ENCODE measurements around the gene KCNG4. TPM values are rescaled to one million over a fixed set of nuclear protein-coding genes. Genes with fewer than 3 reads are reported as not detected.
A peak's percentile ranks its signal among the peaks of the same experiment; 100 is the strongest.

Gene KCNG4
- total and polyA plus RNA-seq, 4 donors: not detected

DNA sequence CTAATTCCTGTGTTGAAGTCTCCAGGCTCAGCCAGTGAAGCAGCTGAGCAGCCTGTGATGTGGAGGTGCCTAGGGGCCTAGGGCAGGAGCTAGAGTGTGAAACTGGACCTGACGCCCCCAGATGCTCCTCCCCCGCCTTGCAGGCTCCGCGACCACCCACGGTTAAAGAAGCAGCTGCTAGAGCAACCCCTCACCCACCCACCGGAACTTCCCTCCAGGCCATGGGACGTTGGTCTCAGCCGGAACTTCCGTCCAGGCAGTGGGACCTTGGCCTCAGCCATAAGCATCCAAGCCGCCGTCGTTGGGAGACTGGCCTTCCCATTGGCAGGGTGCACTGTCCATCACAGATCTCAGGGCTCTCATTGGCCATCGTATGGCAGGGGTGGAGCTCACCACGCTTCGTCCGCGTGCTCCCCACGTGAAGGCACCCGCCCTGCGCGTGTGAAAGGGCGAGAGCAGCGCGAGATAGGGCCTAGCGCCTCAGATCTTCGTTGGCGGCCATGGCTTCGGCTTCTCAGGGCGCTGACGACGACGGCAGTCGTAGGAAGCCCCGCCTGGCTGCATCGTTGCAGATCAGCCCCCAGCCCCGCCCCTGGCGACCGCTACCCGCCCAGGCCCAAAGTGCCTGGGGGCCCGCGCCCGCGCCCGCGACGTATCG, 49.0 kb downstream of the KCNG4 start, which contains the start of gene ADAD2:
Gene ADAD2, plus strand, starts transcription at position 427 of the 658 bp plus-strand sequence. Its CDS starts 74 bp downstream, at position 501.
- Histone ChIP-seq H3K4me3 (ENCODE audit: low read depth in 1 of 3, low read length in 3 of 3) (no peak within 1 kb of the TSS), H3K9ac (ENCODE audit: low read depth in 1 of 2, low read length in 2 of 2) (no peak within 1 kb of the TSS), H3K27ac (ENCODE audit: low read depth in 1 of 2, low read length in 2 of 2) (no peak within 1 kb of the TSS), H3K9me3 (ENCODE audit: control insufficient read depth in 4 of 4, low read length in 3 of 4) (no peaks in the 10 kb centered on the region), H3K36me3 (ENCODE audit: control insufficient read depth in 4 of 4, insufficient read depth in 3 of 4, low read depth in 1 of 4, low read length in 3 of 4) (no peaks in the 10 kb centered on the region), H3K4me1 (ENCODE audit: control insufficient read depth in 4 of 4, insufficient read depth in 4 of 4, low read length in 3 of 4) (peaks cover 0 to 5% (median 4%) of the 10 kb centered on the region in 4 donors), H3K27me3 (ENCODE audit: control insufficient read depth in 4 of 4, insufficient read depth in 4 of 4, low read length in 3 of 4) (no peaks in the 10 kb centered on the region)
- TF ChIP-seq FOXA2 (IDR thresholded peaks at IDR 0.05) (no peak), JUND (IDR thresholded peaks at IDR 0.05) (no peak), TAF1 (conservative IDR thresholded peaks at IDR 0.05) (no peak), EGR1 (IDR thresholded peaks at IDR 0.05; ENCODE audit: low read depth in 2 of 2) (no peak), NR2F2 (IDR thresholded peaks at IDR 0.05) (no peak), SP1 (IDR thresholded peaks at IDR 0.05) (no peak), GABPA (IDR thresholded peaks at IDR 0.05 in 1 of 2, conservative IDR thresholded peaks at IDR 0.05 in 1 of 2) (no peak)
- TF ChIP-seq, protein P1, sequence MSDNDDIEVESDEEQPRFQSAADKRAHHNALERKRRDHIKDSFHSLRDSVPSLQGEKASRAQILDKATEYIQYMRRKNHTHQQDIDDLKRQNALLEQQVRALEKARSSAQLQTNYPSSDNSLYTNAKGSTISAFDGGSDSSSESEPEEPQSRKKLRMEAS (IDR thresholded peaks at IDR 0.05): no peak
- TF ChIP-seq, protein P2, sequence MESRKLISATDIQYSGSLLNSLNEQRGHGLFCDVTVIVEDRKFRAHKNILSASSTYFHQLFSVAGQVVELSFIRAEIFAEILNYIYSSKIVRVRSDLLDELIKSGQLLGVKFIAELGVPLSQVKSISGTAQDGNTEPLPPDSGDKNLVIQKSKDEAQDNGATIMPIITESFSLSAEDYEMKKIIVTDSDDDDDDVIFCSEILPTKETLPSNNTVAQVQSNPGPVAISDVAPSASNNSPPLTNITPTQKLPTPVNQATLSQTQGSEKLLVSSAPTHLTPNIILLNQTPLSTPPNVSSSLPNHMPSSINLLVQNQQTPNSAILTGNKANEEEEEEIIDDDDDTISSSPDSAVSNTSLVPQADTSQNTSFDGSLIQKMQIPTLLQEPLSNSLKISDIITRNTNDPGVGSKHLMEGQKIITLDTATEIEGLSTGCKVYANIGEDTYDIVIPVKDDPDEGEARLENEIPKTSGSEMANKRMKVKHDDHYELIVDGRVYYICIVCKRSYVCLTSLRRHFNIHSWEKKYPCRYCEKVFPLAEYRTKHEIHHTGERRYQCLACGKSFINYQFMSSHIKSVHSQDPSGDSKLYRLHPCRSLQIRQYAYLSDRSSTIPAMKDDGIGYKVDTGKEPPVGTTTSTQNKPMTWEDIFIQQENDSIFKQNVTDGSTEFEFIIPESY (IDR thresholded peaks at IDR 0.05): no peak
- TF ChIP-seq, protein P3, sequence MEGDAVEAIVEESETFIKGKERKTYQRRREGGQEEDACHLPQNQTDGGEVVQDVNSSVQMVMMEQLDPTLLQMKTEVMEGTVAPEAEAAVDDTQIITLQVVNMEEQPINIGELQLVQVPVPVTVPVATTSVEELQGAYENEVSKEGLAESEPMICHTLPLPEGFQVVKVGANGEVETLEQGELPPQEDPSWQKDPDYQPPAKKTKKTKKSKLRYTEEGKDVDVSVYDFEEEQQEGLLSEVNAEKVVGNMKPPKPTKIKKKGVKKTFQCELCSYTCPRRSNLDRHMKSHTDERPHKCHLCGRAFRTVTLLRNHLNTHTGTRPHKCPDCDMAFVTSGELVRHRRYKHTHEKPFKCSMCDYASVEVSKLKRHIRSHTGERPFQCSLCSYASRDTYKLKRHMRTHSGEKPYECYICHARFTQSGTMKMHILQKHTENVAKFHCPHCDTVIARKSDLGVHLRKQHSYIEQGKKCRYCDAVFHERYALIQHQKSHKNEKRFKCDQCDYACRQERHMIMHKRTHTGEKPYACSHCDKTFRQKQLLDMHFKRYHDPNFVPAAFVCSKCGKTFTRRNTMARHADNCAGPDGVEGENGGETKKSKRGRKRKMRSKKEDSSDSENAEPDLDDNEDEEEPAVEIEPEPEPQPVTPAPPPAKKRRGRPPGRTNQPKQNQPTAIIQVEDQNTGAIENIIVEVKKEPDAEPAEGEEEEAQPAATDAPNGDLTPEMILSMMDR (IDR thresholded peaks at IDR 0.05; ENCODE audit: low read depth, low read length, missing input control): no peak
- WGBS: 91% methylated on average over 47 of the region's 47 CpGs
- no peak for DNase-seq (ENCODE audit: low spot score)

DNA sequence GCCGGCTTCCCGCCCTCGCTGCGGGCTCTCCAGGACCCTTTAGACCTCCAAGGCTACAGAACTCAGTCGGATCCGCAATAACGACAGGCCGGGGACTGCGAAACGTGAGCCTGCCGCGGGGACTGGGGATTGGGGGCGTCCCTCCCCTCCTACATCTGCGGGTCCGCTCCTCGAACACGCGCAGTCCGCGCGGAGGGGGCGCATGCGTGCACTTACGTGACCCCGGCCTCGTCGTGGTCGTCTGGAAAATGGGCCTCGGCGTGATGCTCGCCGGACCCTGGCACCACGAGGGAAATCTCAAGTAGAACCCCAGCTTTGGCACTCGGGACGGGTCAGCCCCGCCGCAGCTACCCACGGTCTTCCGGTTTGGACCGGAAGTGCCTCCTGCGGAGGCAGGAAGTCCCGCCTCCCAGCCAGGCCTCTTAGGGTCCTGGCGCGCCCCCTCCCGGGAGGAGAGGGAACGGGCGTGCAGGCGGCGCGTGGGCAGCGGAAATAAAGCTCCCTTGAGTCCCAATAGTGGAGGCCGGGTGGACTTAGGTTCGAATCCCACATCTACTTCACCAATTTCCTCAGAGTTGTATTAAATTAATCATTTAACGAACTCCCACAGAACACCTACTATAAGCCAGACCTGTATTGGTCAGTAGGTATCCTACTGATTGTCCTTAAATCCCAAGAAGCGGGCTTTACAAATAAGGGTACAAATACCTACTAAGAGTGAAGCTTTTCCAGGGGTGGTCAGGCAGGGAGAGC, 53.0 kb downstream of the KCNG4 start, which contains the start of gene TAF1C:
Gene TAF1C, minus strand, starts transcription at position 373 of the 753 bp plus-strand sequence. CDS start 2,069 bp downstream, outside the sequence.
- Histone ChIP-seq H3K9ac (ENCODE audit: low read depth in 1 of 2, low read length in 2 of 2) (peak within 1 kb of the TSS; percentile 71 to 79), H3K9me3 (ENCODE audit: control insufficient read depth in 4 of 4, low read length in 3 of 4) (no peaks in the 10 kb centered on the region), H3K36me3 (ENCODE audit: control insufficient read depth in 4 of 4, insufficient read depth in 3 of 4, low read depth in 1 of 4, low read length in 3 of 4) (peaks cover 3 to 19% (median 11%) of the 10 kb centered on the region in 4 donors), H3K27me3 (ENCODE audit: control insufficient read depth in 4 of 4, insufficient read depth in 4 of 4, low read length in 3 of 4) (no peaks in the 10 kb centered on the region), H3K4me3 (ENCODE audit: low read depth in 1 of 3, low read length in 3 of 3) (peak within 1 kb of the TSS; percentile 72 to 94 (median 91)), H3K4me1 (ENCODE audit: control insufficient read depth in 4 of 4, insufficient read depth in 4 of 4, low read length in 3 of 4) (peaks cover 0 to 17% (median 6%) of the 10 kb centered on the region in 4 donors), H3K27ac (ENCODE audit: low read depth in 1 of 2, low read length in 2 of 2) (peak within 1 kb of the TSS in 1 of 2 donors; percentile 2)
- DNase-seq (ENCODE audit: low spot score): peak; percentile 95
- WGBS: 2% methylated on average over 55 of the region's 55 CpGs
- TF ChIP-seq JUND (IDR thresholded peaks at IDR 0.05) (no peak), SP1 (IDR thresholded peaks at IDR 0.05) (peak; percentile 34), EGR1 (IDR thresholded peaks at IDR 0.05; ENCODE audit: low read depth in 2 of 2) (peak in 1 of 2 donors; percentile 74), NR2F2 (IDR thresholded peaks at IDR 0.05) (peak; percentile 29), GABPA (IDR thresholded peaks at IDR 0.05 in 1 of 2, conservative IDR thresholded peaks at IDR 0.05 in 1 of 2) (peak; percentile 98 to 100), FOXA1 (IDR thresholded peaks at IDR 0.05) (no peak), RAD21 (IDR thresholded peaks at IDR 0.05) (peak; percentile 88 to 92), RXRA (IDR thresholded peaks at IDR 0.05) (peak in 1 of 2 donors; percentile 17)
- TF ChIP-seq, protein P3 (IDR thresholded peaks at IDR 0.05; ENCODE audit: low read depth, low read length, missing input control): peak; percentile 97
- TF ChIP-seq, protein P1 (IDR thresholded peaks at IDR 0.05): peak; percentile 73
- TF ChIP-seq, protein P4, sequence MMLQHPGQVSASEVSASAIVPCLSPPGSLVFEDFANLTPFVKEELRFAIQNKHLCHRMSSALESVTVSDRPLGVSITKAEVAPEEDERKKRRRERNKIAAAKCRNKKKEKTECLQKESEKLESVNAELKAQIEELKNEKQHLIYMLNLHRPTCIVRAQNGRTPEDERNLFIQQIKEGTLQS (IDR thresholded peaks at IDR 0.05): no peak
- TF ChIP-seq, protein P2 (IDR thresholded peaks at IDR 0.05): no peak

All from liver (tissue), 9 donors.